PC-3 (cell line): Measurements from ENCODE around the gene ZFX. TPM values are rescaled to one million over a fixed set of nuclear protein-coding genes. Genes with fewer than 3 reads are reported as not detected.

Source experiments
- ATAC-seq: fragments of 200-7000 bp; cut with Tn5 transposase; 2 replicates; pipeline ENCODE4 v1.9.1; 2020; ENCODE audit warnings: mild to moderate bottlenecking, moderate library complexity
- BruUV-seq: library from RNA; stranded (reverse); fragments of 400-500 nt; replicated peaks from 2 replicates; lab custom pipeline; 2021; lab: Mats Ljungman, UMichigan
- CTCF ChIA-PET: fragments of 300-600 bp; sonication (Branson Sonifier 250); formaldehyde crosslinking; loops from one replicate; lab custom pipeline; 2022; ENCODE audit warnings: antibody characterized with exemption; lab: Charles Lee
- POLR2A ChIA-PET: fragments of 300-600 bp; sonication (Branson Sonifier 250); formaldehyde crosslinking; loops from one replicate; lab custom pipeline; 2022; ENCODE audit warnings: antibody characterized with exemption; ENCODE audit not compliant: unreplicated experiment; lab: Charles Lee
- DNase-seq: peaks from one replicate; pipeline ENCODE4 v3.0.0-alpha.2; 2015
- H2AFZ ChIP-seq: fragments of 300-600 bp; sonication (generic); 2 replicates; pipeline ENCODE4 v1.6.0; 2016; ENCODE audit warnings: antibody characterized with exemption, low read length
- H3F3A ChIP-seq: fragments of 300-600 bp; sonication (generic); one replicate; pipeline ENCODE4 v1.6.0; 2017; ENCODE audit warnings: antibody characterized with exemption, low read length, control low read depth, mild to moderate bottlenecking; ENCODE audit not compliant: unreplicated experiment
- H3K27ac ChIP-seq: fragments of 300-600 bp; sonication (generic); 2 replicates; pipeline ENCODE4 v1.5.1; 2016; ENCODE audit warnings: mild to moderate bottlenecking, low read length
- H3K27me3 ChIP-seq: fragments of 300-600 bp; sonication (generic); 2 replicates; pipeline ENCODE4 v1.6.1; 2016; ENCODE audit warnings: low read length, mixed read lengths
- H3K36me3 ChIP-seq: fragments of 300-600 bp; sonication (generic); 2 replicates; pipeline ENCODE4 v1.6.1; 2016; ENCODE audit warnings: low read depth, mixed run types, low read length, mixed read lengths
- H3K4me1 ChIP-seq: fragments of 300-600 bp; sonication (generic); 2 replicates; pipeline ENCODE4 v1.5.1; 2016; ENCODE audit warnings: low read length; ENCODE audit not compliant: insufficient read depth
- H3K4me2 ChIP-seq: fragments of 300-600 bp; sonication (generic); 2 replicates; pipeline ENCODE4 v1.6.0; 2016; ENCODE audit warnings: low read length
- H3K4me3 ChIP-seq: fragments of 300-600 bp; sonication (generic); 2 replicates; pipeline ENCODE4 v1.5.1; 2016; ENCODE audit warnings: mild to moderate bottlenecking, low read length, mixed read lengths
- H3K79me2 ChIP-seq: fragments of 300-600 bp; sonication (generic); 2 replicates; pipeline ENCODE4 v1.6.1; 2017; ENCODE audit warnings: low read length, mixed read lengths
- H3K9ac ChIP-seq: fragments of 300-600 bp; sonication (generic); 2 replicates; pipeline ENCODE4 v1.6.0; 2016; ENCODE audit warnings: mild to moderate bottlenecking, low read length
- H3K9me2 ChIP-seq: fragments of 300-600 bp; sonication (generic); replicated peaks from 2 replicates; pipeline ENCODE4 v1.6.1; 2016; ENCODE audit warnings: mixed run types, low read length, mixed read lengths
- H3K9me3 ChIP-seq: fragments of 300-600 bp; sonication (generic); 2 replicates; pipeline ENCODE4 v1.6.1; 2016; ENCODE audit warnings: low read length, mixed read lengths
- H4K20me1 ChIP-seq: fragments of 300-600 bp; sonication (generic); 2 replicates; pipeline ENCODE4 v1.6.1; 2016; ENCODE audit warnings: low read length, mixed read lengths
- EZH2 ChIP-seq: fragments of 300-600 bp; sonication (generic); IDR thresholded peaks from one replicate; pipeline ENCODE4 v1.6.1; 2017; ENCODE audit warnings: antibody characterized with exemption, mild to moderate bottlenecking, low read length; ENCODE audit not compliant: unreplicated experiment
- EZH2phosphoT487 ChIP-seq: fragments of 300-600 bp; sonication (generic); IDR thresholded peaks from 2 replicates; pipeline ENCODE4 v1.6.1; 2018; ENCODE audit warnings: mild to moderate bottlenecking, antibody characterized with exemption, low read length, borderline replicate concordance
- intact Hi-C: fragments of 100-400 bp; cut with micrococcal nuclease; formaldehyde crosslinking; loops from 2 replicates; pipeline ENCODE4 v1.9.0; 2023
- total RNA-seq: library from RNA; depleted of rRNA; stranded (reverse); fragments of >200 nt; gene quantifications from 2 replicates; pipeline ENCODE4 v1.2.3, GENCODE V29; 2014
- TF ChIP-seq, protein P1 (sequence below): fragments of 300-600 bp; sonication (generic); conservative IDR thresholded peaks from 2 replicates; pipeline ENCODE4 v1.5.1; 2017; ENCODE audit warnings: antibody characterized with exemption, low read depth, mild to moderate bottlenecking, low read length

Gene ZFX
- total RNA-seq, 1 experiment from 2014 or later = 21.0 TPM

DNA sequence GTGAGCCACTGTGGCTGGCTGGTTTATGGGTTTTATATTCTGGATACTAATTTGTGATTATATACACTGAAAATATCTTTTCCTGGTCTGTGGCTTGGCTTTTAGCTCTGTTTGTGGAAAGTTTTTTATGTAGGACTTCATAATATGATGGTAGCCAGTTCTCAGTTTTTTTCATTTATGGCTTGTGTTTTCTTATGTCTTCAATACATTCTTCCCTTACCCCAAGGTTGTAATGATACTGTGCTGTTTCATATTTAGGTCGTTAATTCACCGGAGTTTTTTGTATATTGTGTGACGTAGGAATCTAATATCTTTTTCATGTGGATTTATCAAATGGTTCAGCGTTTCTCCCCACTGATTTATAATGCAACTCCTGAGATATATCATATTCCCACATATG is 6.6 kb downstream of the ZFX start:
- Histone ChIP-seq H3K9me2 (no peaks in the 10 kb centered on the region), H3K9me3 (no peaks in the 10 kb centered on the region), H3K27me3 (no peaks in the 10 kb centered on the region), H3K4me3 (no peak overlapping the region), H3F3A (no peaks in the 10 kb centered on the region), H2AFZ (no peak overlapping the region), H3K4me1 (peaks cover 25% of the 10 kb centered on the region), H3K4me2 (no peak overlapping the region), H3K27ac (no peak overlapping the region), H4K20me1 (peaks cover 64% of the 10 kb centered on the region), H3K9ac (no peak overlapping the region), H3K79me2 (peaks cover 100% of the 10 kb centered on the region), H3K36me3 (peaks cover 7% of the 10 kb centered on the region; the same call in 1 of the 2 replicates)
- BruUV-seq = no TSS peak
- CTCF ChIA-PET = no interaction called here
- POLR2A ChIA-PET = no interaction called here
- intact Hi-C loops = loop anchor here (10.0 kb wide), 1 partner anchor 89 kb away; no protein-coding TSS in a partner anchor
- no peak for ATAC-seq
- TF ChIP-seq EZH2phosphoT487 = no peak
- no peak for TF ChIP-seq EZH2
- TF ChIP-seq, protein P1, sequence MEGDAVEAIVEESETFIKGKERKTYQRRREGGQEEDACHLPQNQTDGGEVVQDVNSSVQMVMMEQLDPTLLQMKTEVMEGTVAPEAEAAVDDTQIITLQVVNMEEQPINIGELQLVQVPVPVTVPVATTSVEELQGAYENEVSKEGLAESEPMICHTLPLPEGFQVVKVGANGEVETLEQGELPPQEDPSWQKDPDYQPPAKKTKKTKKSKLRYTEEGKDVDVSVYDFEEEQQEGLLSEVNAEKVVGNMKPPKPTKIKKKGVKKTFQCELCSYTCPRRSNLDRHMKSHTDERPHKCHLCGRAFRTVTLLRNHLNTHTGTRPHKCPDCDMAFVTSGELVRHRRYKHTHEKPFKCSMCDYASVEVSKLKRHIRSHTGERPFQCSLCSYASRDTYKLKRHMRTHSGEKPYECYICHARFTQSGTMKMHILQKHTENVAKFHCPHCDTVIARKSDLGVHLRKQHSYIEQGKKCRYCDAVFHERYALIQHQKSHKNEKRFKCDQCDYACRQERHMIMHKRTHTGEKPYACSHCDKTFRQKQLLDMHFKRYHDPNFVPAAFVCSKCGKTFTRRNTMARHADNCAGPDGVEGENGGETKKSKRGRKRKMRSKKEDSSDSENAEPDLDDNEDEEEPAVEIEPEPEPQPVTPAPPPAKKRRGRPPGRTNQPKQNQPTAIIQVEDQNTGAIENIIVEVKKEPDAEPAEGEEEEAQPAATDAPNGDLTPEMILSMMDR = no peak
- DNase-seq = no peak

- intact Hi-C loops = loop anchor here (10.0 kb wide), 1 partner anchor 86 kb away; no protein-coding TSS in a partner anchor
- no peak overlapping the region for H3K4me3 ChIP-seq
- DNase-seq (no peak), ATAC-seq (no peak)
- H2AFZ ChIP-seq = no peak overlapping the region
- no peaks in the 10 kb centered on the region for H3K9me3 ChIP-seq
- CTCF ChIA-PET = no interaction called here
- TF ChIP-seq, protein P1 = no peak
- TF ChIP-seq EZH2 = no peak
- no peak for TF ChIP-seq EZH2phosphoT487
- POLR2A ChIA-PET = no interaction called here
- H3K36me3 ChIP-seq = peaks cover 17% of the 10 kb centered on the region
- H3K27me3 ChIP-seq = no peaks in the 10 kb centered on the region
- H3F3A ChIP-seq = no peaks in the 10 kb centered on the region
- peaks cover 47% of the 10 kb centered on the region for H4K20me1 ChIP-seq
- BruUV-seq = no TSS peak
- no peak overlapping the region for H3K27ac ChIP-seq
- peaks cover 99% of the 10 kb centered on the region for H3K79me2 ChIP-seq
- no peaks in the 10 kb centered on the region for H3K9me2 ChIP-seq
- H3K9ac ChIP-seq = no peak overlapping the region
- H3K4me1 ChIP-seq = no peaks in the 10 kb centered on the region
- H3K4me2 ChIP-seq = no peak overlapping the region
These were observed 9.4 kb downstream of the ZFX start for GRCh38 chrX:24158881-24159280.

- BruUV-seq = no TSS peak
- no peak for TF ChIP-seq EZH2
- TF ChIP-seq, protein P1 = no peak
- TF ChIP-seq EZH2phosphoT487 = no peak
- intact Hi-C loops = loop anchor here (10.0 kb wide), 1 partner anchor 49 kb away; no protein-coding TSS in a partner anchor
These were observed 16.5 kb downstream of the ZFX start for GRCh38 chrX:24166078-24166477.

More at GRCh38 chrX:24166078-24166477, 16.5 kb downstream of the ZFX start:
- Histone ChIP-seq H3K4me3 (no peak overlapping the region), H3K36me3 (peaks cover 29% of the 10 kb centered on the region), H3K9me3 (no peaks in the 10 kb centered on the region), H3K4me2 (no peak overlapping the region), H3K79me2 (peaks cover 98% of the 10 kb centered on the region), H3F3A (no peaks in the 10 kb centered on the region), H3K9me2 (no peaks in the 10 kb centered on the region), H3K4me1 (no peaks in the 10 kb centered on the region), H4K20me1 (peaks cover 49% of the 10 kb centered on the region), H3K27ac (no peak overlapping the region), H2AFZ (no peak overlapping the region), H3K9ac (no peak overlapping the region), H3K27me3 (no peaks in the 10 kb centered on the region)
- DNase-seq = no peak
- no peak; the same call in 1 of the 2 replicates for ATAC-seq
- ChIA-PET POLR2A (no interaction called here), CTCF (no interaction called here)
